ENCODE results near the gene MED12L.
A peak's percentile ranks its signal among the peaks of the same experiment; 100 is the strongest.

Gene MED12L

GRCh38 chr3:151144016-151144415 lies 58.6 kb downstream of the MED12L start:
- DNase-seq, result no peak

GRCh38 chr3:151144760-151145159 lies 59.3 kb downstream of the MED12L start:
- DNase-seq, result no peak

GRCh38 chr3:151145713-151146070 lies 60.2 kb downstream of the MED12L start:
- no peak for DNase-seq

GRCh38 chr3:151146071-151146730 lies 60.7 kb downstream of the MED12L start:
- peak; percentile 57 for DNase-seq

- DNase-seq, result no peak
Measured at GRCh38 chr3:151146731-151147091, 61.2 kb downstream of the MED12L start.

DNA sequence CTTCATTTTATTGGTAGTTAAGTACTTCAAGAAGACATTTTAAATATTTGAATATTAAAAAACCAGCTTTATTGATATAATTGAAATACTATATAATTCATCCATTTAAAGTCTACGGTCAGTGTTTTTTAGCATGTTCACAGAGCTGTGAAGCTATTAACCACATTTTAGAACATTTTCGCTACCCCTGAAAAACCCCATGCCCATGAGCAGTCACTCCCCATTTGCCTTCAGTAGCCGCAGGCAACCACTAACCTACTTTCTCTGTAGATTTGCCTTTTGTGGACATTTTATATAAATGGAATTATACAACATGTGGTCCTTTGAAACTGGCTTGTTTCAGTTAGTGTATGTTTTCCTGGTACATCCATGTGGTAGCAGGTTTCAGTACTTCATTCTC lies 61.8 kb downstream of the MED12L start:
- DNase-seq, result no peak

DNA sequence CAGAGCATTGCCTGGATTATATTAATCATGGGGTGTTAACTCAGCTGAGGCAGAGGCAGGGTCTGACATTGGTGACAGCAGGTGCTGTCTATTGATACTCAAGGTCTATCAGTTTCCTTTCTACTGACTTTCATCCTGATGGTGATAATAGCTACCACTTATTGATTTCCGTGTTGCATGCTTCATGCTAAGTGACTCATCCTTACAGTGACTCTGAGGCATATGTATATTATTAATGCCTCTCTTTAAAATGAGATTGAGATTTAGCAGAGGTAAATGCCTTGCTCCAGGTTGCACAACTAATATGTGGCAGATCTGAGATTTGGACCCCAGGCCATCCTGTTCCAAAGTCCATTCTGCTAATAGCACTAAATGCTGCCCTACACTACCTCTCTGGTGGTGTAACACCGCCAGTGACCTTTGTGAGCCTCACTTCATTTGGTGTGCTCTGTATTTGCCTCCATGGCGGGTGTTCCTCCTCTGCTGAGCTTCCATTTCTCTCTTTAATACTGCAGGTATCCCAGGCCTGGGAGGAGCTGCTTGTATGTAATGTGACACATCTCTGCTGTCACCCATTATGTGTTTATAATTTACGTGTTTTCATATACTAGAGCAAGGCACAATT lies 67.1 kb downstream of the MED12L start:
- DNase-seq, result no peak

DNA sequence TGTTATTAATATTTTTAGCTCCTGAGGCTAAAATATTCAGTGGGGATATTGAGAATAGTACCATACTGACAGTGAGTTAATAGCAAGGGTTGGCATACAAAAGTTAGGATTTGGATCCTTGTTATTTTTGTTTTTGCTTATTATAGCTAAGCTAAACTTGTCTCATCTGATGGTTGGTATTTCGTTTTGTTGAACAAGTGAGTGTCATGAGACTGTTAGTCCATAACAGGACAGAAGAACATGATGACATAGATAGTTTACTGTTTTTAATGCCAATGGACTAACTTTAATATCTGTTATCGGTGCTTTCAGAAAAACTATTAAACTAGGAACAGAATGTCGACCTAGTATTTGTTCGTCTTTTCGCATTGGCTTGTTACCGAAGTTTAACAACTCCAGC lies 69.1 kb downstream of the MED12L start:
- DNase-seq, result no peak

DNA sequence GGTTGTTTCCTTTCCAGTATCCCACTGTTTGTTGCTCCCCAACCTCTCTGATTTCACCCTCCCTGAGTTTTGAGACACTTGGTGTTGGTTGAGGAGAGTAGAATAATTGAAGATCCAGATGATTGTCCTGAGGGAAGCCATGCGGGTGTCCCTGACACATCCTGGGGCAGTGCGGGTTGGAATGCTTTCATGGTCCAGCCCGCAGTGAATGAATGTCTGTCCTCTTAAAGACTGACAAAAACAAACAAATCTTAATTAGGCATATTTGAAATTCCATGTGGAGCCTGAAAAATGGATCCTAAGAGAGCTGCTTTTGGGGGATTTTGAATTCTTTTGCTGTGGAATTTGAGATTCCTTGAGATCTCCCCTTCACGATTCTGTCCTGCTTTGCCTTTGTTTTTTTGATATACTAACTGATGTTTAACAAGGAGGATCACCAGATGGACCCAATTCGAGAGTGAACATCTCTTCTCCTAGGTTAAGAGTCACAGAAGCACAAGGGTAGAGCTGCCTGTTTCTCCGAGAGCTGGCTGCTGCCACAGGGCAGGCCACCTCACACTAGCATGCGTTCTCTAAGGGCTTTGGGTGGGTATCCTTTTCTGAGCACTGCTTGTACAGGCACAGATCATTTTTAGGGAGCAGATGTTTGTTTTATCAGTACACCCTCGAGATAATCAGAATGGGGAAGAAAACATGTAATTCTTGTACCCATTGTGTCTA lies 70.1 kb downstream of the MED12L start:
- DNase-seq, result no peak

DNA sequence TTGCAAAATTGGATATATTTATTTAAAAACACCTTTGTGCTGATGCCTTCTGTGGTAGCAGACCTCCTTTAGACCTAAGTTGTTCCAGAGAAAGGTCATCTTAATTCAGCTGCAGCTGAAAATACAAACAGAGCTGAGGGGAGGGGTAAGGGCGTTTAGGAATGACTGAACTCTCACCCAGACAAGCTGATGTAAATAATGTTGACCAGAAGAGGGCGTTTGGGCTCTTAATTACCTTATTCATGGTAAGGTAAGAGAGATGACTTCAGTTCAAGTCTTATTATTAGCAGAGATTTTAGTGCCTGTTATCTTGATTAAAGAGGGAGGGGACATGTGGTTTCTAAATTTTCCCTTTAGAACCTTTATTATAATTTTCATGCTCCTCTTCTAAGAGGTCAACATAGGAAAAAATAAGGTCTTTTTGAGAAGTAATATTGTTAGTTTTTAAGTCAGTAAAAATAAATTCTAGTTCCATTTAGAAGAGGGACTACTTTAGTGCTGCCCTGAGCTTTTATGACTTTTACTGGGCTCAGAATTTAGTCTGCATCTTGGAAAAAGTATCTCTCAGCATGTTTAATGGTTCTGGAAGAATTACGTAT lies 71.3 kb downstream of the MED12L start:
- DNase-seq, result peak; percentile 67

DNA sequence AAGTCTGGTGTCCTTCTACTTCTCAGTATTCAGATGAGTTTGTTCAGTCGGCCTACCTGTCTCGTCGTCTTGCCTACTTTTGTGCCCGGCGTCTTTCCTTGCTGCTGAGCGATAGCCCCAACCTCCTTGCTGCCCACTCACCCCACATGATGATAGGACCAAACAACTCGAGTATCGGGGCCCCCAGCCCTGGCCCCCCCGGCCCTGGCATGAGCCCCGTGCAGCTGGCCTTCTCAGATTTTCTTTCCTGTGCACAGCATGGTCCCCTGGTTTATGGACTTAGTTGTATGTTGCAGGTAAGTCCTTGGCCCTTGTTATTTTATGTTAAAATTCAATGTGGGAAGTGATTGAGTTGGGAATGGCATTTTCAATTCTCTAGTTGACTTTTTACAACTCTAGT lies 74.3 kb downstream of the MED12L start:
- no peak for DNase-seq

- no peak for DNase-seq
Measured at GRCh38 chr3:151165226-151165625, 79.8 kb downstream of the MED12L start.

DNA sequence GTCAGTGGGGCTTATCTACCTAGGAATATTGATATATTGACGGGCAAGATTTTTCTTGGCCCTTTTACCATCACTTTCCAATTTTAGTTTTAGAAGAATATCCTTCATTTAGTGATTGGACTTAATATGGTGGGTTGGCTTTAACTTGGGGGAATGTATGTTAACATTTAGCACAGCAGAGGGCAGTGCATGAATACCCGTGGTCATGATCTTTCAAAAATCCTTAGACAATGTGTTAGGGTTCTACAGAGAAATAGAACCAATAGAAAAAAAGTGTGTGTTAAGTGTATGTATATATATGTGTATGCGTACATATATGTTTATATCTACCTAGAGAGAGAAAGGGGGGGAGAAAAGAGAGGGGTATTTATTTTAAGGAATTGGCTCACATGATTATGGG lies 80.7 kb downstream of the MED12L start:
- no peak for DNase-seq

- peak; percentile 80 for DNase-seq
Measured at GRCh38 chr3:151168269-151169094, 83.0 kb downstream of the MED12L start.

DNA sequence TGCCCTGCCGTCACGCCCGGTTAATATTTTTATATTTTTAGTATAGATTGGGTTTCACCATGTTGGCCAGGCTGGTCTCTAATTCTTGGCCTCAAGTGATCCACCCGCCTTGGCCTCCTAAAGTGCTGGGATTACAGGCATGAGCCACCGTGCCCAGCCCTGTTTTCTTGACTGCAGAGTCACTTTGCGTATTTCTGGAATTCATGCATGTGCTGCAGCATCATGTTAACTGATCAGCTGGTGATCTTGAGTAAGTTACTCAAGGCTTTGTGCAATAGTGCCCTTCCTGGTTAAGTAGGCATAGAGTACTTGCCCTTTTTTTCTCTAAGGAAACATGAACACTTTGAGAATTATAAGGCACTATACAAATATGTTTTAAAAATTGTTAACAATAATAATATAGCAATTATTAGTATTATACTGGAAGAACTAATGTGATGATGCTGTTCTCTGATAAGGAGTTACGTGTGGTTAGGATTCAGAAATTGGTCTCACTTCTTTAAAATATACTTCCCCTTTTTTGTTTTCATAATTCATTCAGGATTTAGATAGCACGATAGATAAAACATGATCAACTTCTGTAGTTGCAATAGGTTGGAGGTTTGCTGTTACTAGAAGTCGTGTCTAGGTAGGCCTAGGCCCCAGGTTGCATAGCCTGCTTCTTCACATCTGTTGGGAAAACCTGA lies 83.9 kb downstream of the MED12L start:
- DNase-seq, result no peak

DNA sequence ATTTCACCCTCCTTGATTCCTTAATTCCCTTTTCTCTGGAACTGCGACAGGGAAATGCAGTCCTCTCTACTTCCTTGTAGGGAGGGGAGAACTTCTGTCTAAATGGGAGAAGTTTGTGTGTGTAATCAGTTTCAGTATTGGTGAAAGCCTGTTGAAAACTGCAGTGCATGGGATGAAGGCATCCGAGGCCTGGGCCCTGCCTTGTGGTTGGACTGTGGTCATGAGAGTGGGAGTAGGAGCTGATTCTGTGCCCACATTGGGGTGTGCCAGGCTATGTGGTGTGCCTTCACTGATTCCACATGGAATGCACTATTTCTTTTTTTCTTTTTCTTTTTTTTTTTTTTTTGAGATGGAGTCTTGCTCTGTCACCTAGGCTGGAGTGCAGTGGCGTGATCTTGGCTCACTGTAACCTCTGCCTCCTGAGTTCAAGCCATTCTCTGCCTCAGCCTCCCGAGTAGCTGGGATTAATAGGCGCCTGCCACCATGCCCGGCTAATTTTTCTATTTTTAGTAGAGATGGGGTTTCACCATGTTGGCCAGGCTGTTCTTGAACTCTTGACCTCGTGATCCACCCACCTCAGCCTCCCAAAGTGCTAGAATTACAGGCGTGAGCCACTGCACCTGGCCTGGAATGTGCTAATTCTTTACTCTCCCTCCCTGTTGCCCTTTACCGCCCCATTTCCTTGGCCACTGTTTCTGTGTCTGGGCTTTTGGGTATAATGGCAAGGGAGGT lies 84.7 kb downstream of the MED12L start:
- peak; percentile 30 for DNase-seq

DNA sequence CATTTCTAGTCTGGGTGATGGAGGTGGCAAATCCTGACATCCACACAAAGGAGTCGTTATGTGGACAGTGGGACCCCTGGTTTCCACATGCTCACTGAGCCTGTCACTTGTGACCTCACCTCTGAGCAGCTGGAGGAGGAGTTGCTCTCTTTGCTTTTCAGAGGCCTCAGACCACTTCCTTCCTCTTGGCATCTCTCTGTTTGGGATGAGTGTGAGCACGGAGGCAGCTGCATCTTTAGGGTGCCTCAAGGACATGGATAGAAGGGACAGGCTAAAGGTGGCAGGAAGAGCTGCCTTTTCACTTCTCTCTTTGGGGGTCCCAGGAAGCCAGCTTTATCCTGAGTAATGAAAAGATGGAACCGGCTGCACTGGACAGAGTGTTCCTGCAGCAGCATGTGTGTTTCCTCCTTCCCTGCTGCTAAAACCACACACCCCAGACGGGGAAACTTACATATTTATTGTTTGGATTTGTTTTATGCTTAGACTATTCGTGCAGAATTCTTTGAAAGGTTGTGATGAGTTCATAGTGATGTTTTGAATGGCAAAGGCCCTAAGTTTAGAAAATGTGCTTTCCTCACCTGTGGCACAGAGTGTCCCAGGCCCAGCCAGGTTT lies 85.8 kb downstream of the MED12L start:
- peak; percentile 46 for DNase-seq

DNA sequence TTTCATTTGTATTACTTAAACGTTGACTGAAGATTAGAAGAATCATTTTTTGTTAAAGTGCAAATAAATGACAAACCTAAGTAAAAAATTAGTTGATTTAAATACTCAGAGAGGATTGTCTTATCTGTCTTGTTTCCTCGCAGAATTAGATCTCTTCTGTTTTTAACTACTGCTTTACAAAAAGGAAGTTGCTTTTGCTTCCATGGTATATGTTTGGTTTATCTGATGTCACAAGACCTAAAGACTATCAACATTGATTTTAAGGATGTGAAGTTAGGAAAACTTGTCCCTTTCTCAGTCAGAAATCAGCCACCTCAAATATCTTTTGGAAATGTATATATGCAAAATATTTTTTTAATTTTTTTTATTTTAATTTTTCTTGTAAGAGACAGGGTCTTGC lies 88.9 kb downstream of the MED12L start:
- DNase-seq, result no peak

GRCh38 chr3:151175952-151176351 lies 90.5 kb downstream of the MED12L start:
- no peak for DNase-seq

DNA sequence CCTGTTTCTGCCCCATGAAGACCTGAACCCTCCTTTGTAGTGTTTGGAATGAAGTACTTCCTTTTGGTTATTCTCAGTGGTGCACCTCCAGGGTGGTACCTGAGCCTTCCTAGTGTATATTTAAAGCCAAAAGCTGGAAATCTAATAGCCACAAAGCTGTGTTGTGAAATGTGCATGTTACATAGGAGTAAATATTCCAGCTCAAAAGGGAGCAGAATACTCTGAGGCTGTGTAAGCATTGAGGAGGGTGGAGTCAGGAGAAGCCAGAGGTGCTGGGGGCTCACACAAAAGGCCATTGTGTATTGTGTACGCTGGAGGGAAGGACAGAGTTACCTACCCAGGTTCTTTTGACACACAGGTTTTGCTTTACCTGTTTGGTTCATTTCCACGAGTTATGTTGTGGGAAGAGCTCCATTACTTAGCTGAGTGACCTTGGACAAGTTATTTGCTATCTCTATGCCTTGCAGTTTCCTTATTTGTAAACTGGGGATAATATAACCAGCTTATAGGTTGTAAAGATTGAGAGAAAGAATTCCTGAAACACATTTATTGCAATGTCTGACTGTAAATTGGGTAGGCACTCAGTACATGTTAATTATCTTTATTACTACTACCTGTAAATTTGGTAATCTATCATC lies 92.9 kb downstream of the MED12L start:
- no peak for DNase-seq

Data from CD4-positive, alpha-beta T cell treated with Interleukin-12 subunit alpha and Interleukin-12 subunit beta, for 1 hour (primary cell).